CD4-positive, alpha-beta T cell treated with Interleukin-6 at 100 ng/mL for 8 hours (primary cell): Measurements from ENCODE around the gene RALGPS1.
A peak's percentile ranks its signal among the peaks of the same experiment; 100 is the strongest.

Source experiments
- DNase-seq: peaks from one replicate; pipeline ENCODE4 v3.0.0-alpha.2; 2020; ENCODE audit warnings: mixed read lengths, low spot score

RALGPS1 gene

DNA sequence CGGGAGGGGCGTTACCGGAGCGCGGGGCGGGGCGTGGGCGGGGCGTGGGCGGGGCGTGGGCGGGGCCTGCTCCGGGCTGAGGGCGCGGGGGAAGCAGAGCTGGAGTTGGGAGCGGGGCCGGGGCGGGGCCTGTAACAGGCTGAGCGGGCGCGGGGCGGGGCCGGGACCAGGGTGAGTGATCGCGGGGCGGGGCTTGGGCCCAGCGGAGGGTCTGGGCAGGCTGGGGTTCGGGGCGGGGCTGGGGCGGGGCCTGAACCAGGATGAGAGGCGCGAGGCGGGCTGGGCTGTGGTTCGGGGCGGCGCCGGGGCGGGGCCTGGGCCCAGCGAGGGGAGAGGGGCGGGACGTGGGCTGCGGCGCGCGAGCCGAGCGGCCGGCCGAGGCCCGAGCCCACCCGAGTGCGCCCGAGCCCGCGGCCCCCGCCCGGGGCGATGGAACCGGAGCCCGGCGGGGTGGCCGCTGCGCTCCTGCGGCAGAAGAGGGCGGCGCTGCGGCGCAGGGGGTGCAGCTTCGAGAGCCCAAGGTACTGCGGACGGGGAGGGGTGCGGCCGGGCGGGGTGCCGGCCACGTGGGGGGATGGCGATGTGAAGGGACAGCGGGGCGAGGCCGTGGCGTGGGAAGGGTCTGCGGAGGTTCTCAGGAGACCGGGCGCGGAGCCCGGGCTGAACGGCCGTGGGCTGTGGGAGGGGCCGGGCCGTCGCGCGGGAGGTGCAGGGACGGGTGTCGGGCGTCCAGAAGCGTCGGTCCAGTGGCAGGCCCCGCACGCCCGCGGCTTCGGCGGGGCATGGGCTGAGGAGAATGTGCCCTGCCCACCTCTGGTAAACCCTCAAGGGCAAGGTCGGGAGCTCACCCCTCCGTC, 310.5 kb downstream of the RALGPS1 start:
- peak; percentile 95 for DNase-seq

DNA sequence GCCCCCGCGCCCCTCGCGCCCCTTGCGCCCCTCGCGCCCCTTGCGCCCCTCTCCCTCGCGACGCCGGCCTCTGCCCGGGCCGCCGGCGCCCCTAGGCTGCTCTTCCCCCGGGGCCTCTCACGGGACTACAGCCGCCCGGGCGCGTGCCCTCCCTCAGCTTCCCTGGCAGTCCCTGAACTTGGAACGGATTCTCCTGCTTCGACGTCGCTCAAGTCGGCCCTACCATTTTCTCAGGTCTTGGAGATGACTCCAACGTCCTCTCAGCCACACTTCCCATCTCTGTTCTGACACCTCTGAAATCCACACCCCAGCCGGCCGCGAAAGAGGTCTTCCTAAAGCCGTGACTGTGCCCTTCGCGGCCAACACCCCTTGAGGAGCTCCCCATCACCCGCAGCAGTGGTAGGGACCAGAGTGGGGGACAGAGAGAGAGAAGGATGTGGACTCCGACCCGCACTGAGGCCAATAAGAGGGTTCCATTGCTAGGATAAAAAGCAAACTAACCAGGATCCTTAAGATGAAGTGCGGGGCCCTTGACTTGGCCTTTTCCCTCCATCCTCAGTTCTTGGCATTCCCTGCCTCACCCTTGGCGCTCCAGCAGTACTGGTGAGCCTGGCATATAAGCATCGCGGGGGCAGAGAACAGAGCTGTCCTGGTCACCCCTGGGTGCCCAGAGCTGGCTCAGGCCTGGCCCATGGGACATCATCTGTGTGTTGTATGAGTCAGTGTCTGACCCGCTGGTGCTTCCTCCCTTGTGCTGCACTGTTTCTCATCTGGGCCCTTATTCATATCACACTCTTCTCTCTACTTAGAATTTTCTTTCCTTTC, 311.4 kb downstream of the RALGPS1 start:
- DNase-seq = no peak

DNA sequence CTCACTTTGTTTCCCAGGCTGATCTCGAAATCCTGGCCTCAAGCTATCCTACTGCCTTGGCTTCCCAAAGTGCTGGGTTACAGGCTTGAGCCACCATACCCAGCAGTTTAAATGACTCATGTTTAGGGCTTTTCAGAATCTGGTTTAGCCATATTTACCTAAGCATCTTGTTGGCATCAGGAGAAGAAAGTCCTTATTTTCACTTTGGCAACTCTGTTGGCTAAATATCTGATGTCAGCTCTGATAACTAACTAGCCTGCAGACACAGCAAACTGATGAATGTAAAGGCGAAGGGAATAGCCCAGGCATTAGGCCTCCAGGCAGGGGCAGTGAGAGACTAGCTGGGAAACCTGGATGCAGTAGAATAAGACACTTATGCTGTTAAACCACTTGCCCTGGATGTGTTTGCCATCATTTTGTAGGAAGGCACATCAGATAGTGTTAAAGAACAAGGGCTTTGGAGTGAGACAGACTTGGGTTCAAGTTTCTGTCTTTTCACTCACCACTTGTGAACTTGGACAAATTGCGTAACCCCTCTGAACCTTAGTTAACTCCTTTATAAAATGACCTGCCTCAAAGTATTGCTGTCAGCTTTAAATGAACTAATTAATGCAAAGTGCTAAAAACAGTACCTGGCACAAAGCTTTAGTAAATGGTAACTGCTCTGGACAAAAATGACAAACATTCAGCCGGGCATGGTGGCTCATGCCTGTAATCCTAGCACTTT, 315.3 kb downstream of the RALGPS1 start:
- DNase-seq = no peak

DNA sequence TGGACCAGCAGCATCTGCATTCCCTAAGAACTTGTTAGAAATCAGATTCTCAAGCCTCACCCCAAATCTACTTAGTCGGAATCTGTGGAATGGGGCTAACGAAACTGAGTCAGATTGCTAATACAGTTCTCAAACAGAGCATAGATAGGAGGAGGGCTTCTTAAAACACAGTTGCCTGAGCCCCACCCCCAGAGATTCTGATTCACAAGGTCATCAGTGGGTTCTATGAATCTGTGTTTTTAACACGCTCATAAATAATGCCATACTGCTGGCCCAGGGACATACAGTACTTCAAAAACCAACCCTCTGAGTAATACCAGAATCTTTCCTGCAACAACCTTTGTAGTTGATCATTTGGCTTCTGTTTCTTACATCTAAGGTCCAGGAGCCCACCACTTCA, 317.1 kb downstream of the RALGPS1 start:
- no peak for DNase-seq

DNA sequence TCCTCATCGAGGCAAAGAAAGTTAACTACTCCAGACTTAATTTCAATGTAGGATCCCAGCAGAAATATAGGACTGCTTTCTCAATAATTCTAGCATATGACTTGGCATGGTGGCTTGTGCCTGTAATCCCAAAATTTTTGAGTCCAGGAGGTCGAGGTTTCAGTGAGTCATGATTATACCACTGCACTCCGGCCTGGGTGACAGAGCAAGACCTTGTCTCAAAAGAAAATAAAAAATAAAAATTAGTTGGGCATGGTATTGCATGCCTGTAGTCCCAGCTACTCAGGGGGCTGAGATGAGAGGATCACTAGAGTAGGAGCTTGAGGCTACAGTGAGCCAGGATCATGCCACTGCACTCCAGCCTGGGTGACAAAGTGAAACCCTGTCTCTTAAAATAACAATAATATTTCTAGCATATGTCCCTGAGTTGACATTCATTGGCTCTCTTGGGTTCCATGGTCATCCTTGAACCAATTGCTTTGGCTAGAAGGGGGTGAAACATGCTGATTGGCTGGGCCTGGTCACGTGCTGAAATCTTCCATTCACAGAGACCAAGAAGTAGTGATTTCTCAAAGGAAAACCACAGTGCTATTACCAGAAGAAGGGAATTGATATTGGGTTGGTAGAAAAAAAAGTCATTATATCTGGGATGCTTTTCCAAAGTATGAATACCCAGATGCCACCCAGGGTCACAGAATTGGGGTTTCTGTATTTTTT, 318.4 kb downstream of the RALGPS1 start:
- no peak for DNase-seq

DNA sequence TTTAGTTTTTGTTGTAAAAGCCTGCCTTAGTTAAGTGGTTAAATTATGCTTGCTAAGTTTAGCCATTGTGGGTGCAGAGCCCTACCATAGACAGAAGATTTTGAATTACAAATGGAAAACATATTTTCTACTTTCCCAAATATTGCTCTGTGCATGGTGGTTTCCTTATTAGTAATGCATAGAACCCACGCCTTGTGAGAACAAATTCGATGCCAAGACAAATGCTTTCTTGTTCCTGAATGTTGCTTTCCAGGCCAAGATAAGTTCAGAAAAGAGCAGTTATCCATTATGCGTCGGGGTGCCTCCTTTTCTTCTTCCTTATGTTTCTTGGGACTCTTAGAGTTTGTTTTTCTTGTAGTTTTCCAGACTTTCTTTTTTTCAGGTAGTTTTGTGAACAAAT, 319.0 kb downstream of the RALGPS1 start:
- DNase-seq = no peak

DNA sequence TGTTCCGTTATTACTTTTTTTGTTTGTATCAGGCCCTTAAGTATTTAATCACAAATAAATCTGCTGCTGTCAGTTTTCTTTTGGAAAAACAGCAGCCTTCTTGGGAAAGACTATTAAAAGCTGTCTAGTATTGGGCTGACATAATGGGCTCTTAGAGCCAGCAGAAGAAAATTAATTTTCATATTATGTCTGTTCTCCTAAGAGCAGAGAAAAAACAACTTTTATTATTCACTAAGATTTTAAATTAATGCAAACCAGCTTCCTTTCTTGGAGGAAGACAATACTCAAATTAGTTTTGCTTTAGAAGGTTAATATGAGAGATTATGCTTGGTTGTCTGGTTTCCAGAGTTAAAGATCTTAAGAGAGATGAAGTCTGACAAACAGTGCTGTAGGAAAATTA, 319.4 kb downstream of the RALGPS1 start:
- no peak for DNase-seq

DNA sequence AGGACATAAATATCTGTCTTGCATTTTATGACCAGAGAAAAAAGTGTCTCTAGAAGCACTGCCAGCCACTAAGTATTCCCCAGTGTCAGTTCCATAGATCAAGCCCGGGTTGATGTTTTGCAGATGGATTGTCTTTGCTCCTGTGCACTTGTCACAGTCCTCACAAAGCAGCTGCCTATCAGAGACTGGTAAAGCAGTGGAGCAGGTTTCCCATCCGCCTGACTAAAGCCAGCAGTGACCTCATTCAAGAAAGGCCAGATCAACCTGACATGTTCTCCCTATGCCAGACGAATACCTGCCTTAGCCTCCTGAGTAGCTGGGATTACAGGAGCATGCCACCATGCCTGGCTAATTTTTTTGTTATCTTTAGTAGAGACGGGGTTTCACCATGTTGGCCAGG, 323.2 kb downstream of the RALGPS1 start:
- no peak for DNase-seq

DNA sequence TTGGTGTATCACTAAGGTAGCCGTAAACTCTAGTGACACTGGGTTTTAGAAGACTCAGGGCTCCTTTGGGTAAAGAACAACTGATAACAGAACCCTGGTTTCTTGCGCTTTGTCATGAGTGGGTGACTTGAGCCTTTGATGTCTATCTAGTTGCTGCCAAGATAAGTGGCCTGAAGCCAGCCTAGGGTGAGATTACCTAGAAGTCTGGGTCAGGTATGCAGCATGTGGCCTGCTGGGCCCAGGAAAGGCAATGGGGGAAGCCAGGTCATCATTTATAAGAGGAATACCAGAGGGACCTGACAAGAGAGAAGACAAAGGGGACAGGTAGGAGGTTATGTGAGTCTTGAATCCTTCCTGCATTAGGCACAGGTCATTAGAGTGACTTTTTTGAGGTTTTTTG, 326.8 kb downstream of the RALGPS1 start:
- no peak for DNase-seq

DNA sequence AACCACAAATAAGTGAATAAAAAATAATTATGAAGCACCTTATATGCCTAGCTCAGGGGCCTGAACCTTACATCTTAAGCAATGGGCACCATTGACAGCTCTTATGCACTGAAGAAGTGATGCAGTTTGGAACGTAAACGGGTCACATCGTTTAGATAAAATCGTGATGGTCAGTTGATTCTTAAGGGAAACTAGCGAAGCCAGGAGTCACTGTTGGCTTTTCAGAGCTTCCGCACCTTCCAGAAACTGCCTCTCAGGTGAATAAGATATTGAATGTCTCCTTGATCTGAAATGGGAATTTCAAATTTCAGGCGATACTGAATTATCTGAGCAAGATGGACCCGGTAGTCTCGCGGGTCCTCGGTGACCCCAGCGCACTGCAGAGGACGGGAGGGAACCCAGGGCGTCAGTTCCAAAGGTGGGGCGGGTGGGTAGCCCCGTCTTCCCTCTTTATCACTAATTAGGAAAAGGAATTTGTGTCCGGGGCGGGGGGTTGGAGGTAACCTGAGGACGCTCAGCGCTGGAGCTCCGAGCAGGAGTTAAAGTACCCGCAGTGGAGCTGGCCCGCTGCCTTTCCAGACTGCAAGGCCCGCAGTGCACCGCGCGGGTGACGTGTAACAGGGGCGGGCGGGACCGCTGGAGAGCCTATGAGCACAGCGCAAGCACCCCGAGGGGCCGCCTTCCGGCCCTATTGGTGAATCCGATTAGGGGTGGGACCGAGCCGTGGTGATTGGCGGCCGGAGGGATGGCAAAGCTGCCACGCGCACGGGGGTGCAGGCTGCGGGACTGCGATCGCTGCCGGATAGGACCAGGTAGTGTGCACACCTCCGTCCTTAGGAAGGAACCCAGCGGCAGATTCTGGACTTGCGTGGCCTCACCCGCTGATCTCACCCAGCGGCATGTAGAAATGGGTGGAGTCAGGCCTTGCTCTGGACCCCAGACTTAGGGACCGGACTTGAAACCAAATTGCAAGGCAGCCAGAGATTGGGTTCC, 330.3 kb downstream of the RALGPS1 start:
- DNase-seq = peak; percentile 93

DNA sequence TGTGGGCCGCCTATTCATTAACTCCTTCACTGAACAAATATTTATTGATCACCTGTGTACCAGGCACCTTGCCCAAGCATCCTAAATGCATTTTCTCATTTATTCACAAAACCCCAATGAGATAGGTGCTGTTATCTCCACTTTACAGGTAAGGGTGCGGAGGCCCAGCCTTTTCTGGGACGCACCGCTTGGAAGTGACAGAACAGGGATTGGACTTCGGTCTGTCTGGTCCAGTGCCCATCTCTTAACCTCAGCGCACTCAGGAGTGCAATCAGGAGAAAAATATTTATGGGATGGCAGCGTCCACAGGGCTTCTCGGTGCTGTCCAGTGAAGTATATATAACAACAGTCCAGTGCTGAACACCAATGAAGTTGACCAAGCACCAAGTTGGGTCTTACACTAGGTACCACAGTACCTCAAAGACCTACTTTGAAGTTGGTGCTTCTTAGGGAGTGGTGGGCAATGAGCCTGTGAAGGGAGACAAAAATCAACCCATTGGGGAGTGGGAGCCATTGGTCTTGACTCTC, 331.1 kb downstream of the RALGPS1 start:
- no peak for DNase-seq

DNA sequence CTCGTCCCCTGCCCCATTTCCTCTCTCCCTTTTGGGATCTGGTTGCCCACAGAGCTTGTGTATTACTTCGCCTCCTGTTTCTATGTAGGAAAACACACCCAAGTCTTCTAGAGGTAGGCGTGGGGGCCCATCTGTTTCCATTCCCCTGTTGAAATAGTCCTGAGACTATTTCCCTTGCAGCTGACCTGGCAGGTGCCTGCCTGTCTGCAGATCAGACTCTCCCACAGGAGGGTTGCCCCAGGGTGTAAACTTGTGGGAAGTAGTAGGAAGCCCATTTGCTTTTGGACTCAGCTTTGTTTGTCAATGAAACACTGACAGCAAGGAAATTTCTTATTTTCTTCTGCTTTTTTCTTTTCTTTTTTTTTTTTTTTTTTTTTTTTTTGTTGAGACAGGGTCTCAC, 333.7 kb downstream of the RALGPS1 start:
- DNase-seq = no peak

DNA sequence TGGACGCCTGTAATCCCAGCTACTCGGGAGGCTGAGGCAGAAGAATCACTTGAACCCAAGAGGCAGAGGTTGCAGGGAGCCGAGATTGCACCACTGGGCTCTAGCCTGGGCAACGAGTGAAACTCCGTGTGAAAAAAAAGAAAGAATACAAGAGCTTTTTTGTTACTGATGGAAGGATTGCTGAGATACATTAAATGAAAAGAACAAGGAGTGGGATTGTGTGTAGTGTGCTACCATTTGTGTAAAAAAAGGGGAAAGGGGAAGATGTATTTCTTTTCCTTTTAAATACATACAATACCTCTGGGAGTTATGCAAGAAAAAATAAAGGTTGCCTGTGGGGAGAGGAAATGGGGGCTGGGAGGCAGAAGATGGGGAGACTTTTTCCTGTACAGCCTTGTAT, 335.3 kb downstream of the RALGPS1 start:
- no peak for DNase-seq

DNA sequence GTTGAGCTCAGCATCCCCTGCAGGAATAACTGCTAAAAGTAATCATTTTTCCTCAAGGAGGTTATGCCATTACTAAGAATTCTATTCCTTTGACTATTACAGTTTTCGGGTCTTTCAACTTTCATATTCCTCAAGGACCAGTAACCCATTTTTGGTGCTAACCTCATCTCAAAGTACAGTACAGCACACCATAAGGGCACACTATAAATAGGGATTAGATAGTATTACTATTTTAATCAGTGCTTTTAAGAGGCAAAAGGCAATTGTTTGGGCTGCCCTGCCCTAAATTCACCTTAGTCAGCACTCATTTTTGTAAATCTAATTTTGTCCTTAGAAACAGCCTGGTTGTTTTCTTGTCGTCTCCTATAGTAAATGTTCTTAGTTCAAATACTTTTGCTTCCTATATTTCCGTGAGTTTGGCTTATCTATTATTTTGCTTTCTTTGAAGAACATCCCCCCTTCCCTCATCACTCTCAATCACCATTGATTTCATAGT, 336.4 kb downstream of the RALGPS1 start:
- no peak for DNase-seq

DNA sequence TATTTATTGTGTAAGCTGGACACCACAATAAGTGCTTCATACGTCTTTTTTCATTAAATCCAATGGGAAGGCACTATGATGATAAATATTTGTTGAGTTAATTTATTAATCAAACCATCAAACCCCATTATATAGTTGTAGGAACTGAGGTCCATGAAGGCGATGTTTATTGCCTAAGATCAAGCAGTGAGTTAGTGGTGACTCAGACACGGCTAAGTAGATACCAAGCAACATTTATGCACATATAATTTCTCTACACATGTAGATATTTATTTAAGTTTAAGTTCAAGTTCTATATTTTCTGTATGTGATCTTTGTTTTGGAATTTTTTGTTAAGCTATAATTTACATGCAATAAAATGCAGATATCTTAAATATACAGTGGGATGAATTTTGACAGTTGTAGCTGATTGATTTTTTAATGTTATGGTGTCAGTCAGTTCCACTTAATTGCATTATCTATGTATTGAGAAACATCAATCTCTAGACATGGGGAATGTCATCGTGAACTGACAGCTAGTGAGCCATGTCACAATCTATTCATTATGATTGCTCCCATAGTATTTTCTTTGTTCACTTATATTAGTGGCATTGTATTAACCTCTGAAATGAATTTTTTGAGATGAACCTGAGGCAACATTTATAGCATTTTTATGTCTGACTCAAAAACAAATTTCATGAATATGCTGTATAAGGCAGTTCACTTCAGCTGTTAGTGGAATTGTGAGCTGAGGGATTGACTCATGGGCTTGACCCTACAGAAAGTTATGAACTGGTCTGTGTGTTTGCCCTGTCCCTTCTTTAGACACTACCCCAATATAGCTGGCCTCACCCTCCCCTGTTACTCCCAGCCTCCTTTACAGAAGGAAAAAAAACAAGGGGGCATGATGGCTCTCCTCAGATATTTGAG, 338.1 kb downstream of the RALGPS1 start:
- DNase-seq = no peak

DNA sequence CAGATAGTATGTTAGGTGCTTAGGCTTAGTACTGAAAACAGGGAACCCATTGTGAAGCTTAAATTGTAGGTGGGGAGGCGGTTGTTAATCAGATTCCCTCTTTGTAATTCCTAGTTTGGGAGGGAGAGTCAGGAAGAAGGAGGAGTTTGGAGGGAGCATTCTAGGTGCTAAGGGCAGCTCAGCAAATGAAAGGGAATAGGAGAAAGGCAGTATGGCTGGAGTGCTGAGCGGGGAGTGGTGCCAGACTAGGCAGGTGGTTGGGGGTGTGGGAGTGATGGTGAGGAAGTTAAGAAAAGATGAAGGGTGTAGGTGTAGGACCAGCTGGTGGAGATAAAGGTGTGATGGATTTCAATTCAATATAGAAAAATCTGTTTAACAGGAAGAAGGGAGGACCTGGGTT, 338.9 kb downstream of the RALGPS1 start:
- no peak for DNase-seq

DNA sequence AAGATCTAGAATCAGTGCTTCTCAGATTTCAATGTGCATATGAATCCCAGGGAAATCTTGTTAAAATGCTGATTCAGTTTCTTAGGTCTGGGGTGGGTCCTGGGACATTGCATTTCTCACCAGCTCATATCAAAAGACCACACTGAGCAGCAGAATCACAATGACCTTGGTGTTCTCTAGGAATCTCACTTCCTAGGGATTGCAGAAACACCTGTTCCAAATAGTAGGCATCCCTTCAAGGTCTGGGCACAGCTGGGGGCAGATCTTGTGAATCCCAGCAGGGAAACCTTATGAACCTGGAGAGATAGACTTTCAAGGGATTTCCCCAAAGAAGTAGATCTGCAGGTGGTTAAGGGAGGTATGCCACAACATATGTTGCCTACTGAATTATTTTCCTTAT, 341.1 kb downstream of the RALGPS1 start:
- DNase-seq = no peak

DNA sequence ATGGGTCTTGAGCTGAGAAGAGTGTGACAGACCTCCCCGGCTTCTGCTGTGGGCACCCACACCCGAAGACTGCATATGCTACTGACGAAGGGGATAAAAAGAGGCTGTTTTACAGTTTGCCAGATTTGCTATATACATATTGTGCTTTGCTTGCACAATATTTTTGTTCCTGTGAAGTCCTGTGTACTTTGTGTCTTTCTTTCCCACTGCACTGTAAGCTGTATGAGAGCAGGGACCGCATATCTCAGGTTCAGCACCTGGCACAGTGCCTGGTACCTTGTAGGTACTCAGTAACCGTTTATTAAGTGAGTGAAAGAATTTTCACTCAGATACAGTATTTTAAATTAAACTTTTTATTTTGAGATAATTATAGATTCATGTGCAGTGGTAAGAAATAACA, 341.7 kb downstream of the RALGPS1 start:
- no peak for DNase-seq
